Measurements from ENCODE around the gene TKT. TPM values are rescaled to one million over a fixed set of nuclear protein-coding genes. Genes with fewer than 3 reads are reported as not detected.

TKT gene
- total and polyA plus RNA-seq, 3 donors from 2014 or later, result 99.9 to 184 (median 112) TPM

- no peak for DNase-seq
- no peak overlapping the region for H3K27ac ChIP-seq
- no peak overlapping the region for H3K4me3 ChIP-seq
- no peaks in the 10 kb centered on the region for H3K9me3 ChIP-seq
- no peaks in the 10 kb centered on the region for H3K36me3 ChIP-seq (ENCODE audit: low read depth, missing control alignments)
- 79 to 88% methylated on average over 12 of the region's 12 CpGs for WGBS, 2 donors
- TF ChIP-seq POLR2A (IDR thresholded peaks at IDR 0.05) (no peak), CTCF (IDR thresholded peaks at IDR 0.05) (no peak)
- intact Hi-C loops (cut with DNase I; ENCODE audit: low total_unique reads), result no loop called here
- H3K4me1 ChIP-seq, result no peaks in the 10 kb centered on the region
- H3K27me3 ChIP-seq, result no peaks in the 10 kb centered on the region
Measured at GRCh38 chr3:53226142-53226840, 29.5 kb downstream of the TKT start.

- no peak for TF ChIP-seq CTCF (IDR thresholded peaks at IDR 0.05)
- TF ChIP-seq POLR2A (IDR thresholded peaks at IDR 0.05), result no peak
- Histone ChIP-seq H3K36me3 (ENCODE audit: low read depth, missing control alignments) (no peaks in the 10 kb centered on the region), H3K9me3 (no peaks in the 10 kb centered on the region), H3K4me3 (no peak overlapping the region), H3K4me1 (no peaks in the 10 kb centered on the region), H3K27ac (no peak overlapping the region), H3K27me3 (no peaks in the 10 kb centered on the region)
- WGBS, 2 donors, result 96 to 98% methylated on average over 6 to 7 of the region's 7 CpGs
- intact Hi-C loops (cut with DNase I; ENCODE audit: low total_unique reads), result no loop called here
- no peak for DNase-seq
Measured at GRCh38 chr3:53225651-53226050, 30.2 kb downstream of the TKT start.

- Histone ChIP-seq H3K27me3 (no peaks in the 10 kb centered on the region), H3K4me3 (no peak overlapping the region), H3K9me3 (no peaks in the 10 kb centered on the region), H3K4me1 (no peaks in the 10 kb centered on the region), H3K36me3 (ENCODE audit: low read depth, missing control alignments) (no peaks in the 10 kb centered on the region), H3K27ac (no peak overlapping the region)
- TF ChIP-seq CTCF (IDR thresholded peaks at IDR 0.05), result no peak
- no peak for TF ChIP-seq POLR2A (IDR thresholded peaks at IDR 0.05)
- intact Hi-C loops (cut with DNase I; ENCODE audit: low total_unique reads), result no loop called here
- WGBS, 2 donors, result 83 to 92% methylated on average over 5 to 6 of the region's 6 CpGs
- DNase-seq, result no peak
Measured at GRCh38 chr3:53225181-53225580, 30.6 kb downstream of the TKT start.

GRCh38 chr3:53224536-53224935 is 31.3 kb downstream of the TKT start:
- H3K36me3 ChIP-seq (ENCODE audit: low read depth, missing control alignments), result no peaks in the 10 kb centered on the region
- intact Hi-C loops (cut with DNase I; ENCODE audit: low total_unique reads), result no loop called here
- H3K27ac ChIP-seq, result no peak overlapping the region

More at GRCh38 chr3:53224536-53224935, 31.3 kb downstream of the TKT start:
- Histone ChIP-seq H3K9me3 (no peaks in the 10 kb centered on the region), H3K4me3 (no peak overlapping the region), H3K27me3 (no peaks in the 10 kb centered on the region), H3K4me1 (no peaks in the 10 kb centered on the region)
- 71% methylated on average over 5 of the region's 5 CpGs; no CpG with 5 or more reads in 1 of the 2 donors for WGBS, 2 donors
- TF ChIP-seq CTCF (IDR thresholded peaks at IDR 0.05) (no peak), POLR2A (IDR thresholded peaks at IDR 0.05) (no peak)
- no peak for DNase-seq

All from testis (tissue), 3 donors.